Urinary bladder (tissue), 4 donors: Measurements from ENCODE around the gene CMKLR1. TPM values are rescaled to one million over a fixed set of nuclear protein-coding genes. Genes with fewer than 3 reads are reported as not detected.

Source experiments
- DNase-seq: peaks from one replicate; pipeline ENCODE4 v3.0.0-alpha.2; 2015; ENCODE audit errors: extremely low spot score
- H3K27ac ChIP-seq: one replicate; pipeline ENCODE4 v1.5.1; 2013; ENCODE audit warnings: low read depth, mild to moderate bottlenecking, moderate library complexity
- H3K36me3 ChIP-seq: one replicate; pipeline ENCODE4 v1.6.1; 2013; ENCODE audit warnings: mild to moderate bottlenecking, moderate library complexity; ENCODE audit not compliant: insufficient read depth
- H3K4me1 ChIP-seq: one replicate; pipeline ENCODE4 v1.6.1; 2013; ENCODE audit warnings: mild to moderate bottlenecking, moderate library complexity; ENCODE audit not compliant: insufficient read depth
- H3K4me3 ChIP-seq: one replicate; pipeline ENCODE4 v1.5.1; 2013; ENCODE audit warnings: low read depth, low read length
- WGBS: extraction: QIAGEN DNeasy Blood & Tissue Kit; methylation state at CpG from one replicate; pipeline ENCODE4 v1.1.7; 2013; 5-methylcytosine and 5-hydroxymethylcytosine counted together
- polyA plus RNA-seq: library from polyadenylated mRNA; stranded (reverse); fragments of 200-250 nt; gene quantifications from one replicate; pipeline ENCODE4 v1.2.3, GENCODE V29; 2013
- total RNA-seq: library from RNA; depleted of rRNA; stranded (reverse); fragments of >200 nt; gene quantifications from one replicate; pipeline ENCODE4 v1.2.3, GENCODE V29; 2014
- donor health status: healthy with polysubstance abuse.
- donor health status: healthy.

Gene CMKLR1
- total and polyA plus RNA-seq, 2 donors = 6.4 to 17.6 TPM

DNA sequence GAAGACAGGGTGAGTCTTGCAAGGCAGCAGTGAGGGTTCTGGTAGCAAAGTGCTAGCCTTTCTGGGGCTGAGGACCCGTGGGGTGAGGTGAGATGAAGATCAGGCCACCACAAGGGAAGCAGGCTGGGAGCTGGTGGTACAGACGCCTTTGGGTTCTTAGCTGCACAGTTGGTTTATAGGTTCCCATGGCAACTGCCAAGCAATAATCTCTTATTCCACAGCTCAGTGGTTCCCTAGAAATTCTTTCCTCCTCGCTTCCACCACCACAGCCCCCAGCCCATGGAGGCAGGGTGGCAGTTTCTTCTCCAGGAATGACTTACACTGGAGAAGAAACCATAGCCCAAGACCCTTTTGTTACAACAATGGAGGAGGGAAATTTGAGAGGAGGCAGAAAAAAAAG is 82.1 kb downstream of the CMKLR1 start:
- Histone ChIP-seq H3K27ac (no peak overlapping the region), H3K4me1 (no peaks in the 10 kb centered on the region), H3K36me3 (no peaks in the 10 kb centered on the region), H3K4me3 (no peak overlapping the region)
- 28% methylated on average over 3 of the region's 3 CpGs for WGBS
- DNase-seq = no peak

DNA sequence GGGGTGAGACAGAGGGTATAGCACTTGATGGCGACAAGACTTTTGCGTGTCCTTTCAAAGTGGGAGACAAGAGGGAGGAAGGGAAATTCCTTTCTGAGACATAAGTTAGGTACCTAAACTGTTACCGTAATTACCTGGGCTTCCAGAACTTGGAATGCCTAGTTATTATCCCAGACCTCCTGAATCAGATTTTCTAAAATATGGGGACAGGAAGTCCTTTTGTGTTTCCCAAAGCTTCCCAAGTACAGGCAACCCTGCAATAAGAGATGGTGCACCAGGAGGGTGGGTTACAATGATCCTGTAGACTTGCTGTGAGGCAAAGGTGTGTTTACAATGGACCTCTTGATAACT is 83.9 kb downstream of the CMKLR1 start:
- Histone ChIP-seq H3K4me3 (no peak overlapping the region), H3K4me1 (no peaks in the 10 kb centered on the region), H3K27ac (no peak overlapping the region), H3K36me3 (no peaks in the 10 kb centered on the region)
- 75% methylated on average over 3 of the region's 3 CpGs for WGBS
- no peak for DNase-seq

DNA sequence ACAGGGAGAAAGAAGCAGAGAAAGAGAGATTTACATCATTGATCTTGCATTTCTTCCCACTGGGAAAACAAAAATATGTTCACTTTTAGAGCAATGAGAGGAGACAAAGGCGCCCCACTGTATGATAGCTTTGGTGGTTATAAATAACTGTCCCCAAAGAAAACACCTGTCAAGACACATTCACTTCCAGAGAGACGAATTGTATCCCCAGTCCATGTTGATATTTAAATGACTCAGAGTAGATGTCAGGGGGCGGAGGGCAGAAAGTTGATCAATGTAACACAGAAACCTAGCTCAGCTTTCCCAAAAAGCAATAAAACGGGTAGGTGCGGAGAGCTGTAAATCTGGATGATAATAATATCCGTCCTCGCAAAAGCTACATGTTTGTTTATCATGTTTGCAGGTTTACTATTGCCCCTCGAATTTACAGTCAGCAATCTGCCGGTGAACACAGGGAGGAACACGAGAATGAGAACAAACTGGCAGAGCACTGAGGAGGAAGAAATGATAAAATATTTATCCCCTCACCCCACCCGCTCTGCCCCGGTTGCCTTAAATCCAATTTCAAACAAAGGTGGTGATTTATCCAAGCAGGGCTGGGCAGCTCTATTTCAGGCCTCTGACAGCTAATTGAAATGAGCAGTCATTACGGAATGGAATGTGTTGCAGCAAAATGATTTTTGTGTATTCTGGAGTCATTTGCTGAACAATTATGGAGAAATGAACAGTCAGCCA is 84.4 kb downstream of the CMKLR1 start:
- WGBS = 34% methylated on average over 13 of the region's 13 CpGs
- no peaks in the 10 kb centered on the region for H3K36me3 ChIP-seq
- no peak overlapping the region for H3K27ac ChIP-seq
- DNase-seq = no peak
- H3K4me3 ChIP-seq = no peak overlapping the region
- H3K4me1 ChIP-seq = no peaks in the 10 kb centered on the region

DNA sequence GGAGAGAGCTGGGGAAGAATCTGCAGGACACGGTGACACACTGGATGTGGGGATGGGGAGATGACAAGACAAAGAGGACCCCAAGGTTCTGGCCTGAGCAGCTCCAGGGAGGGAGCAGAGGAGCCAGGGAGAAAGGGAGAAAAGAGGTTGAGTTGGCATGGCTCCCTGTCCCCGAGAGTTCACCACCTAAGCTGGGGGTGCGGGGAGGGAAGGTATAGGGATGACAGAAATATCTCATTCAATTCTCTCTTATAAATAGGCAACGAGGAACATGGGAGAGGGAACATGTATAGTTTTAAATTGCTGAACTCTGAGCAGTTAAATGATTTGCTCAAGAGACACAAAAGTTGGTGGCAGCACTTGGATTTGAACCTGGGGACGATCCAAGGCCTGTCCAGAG is 85.1 kb downstream of the CMKLR1 start:
- H3K36me3 ChIP-seq = no peaks in the 10 kb centered on the region
- H3K27ac ChIP-seq = no peak overlapping the region
- DNase-seq = no peak
- H3K4me1 ChIP-seq = no peaks in the 10 kb centered on the region
- H3K4me3 ChIP-seq = no peak overlapping the region
- WGBS = 54% methylated on average over 5 of the region's 5 CpGs

DNA sequence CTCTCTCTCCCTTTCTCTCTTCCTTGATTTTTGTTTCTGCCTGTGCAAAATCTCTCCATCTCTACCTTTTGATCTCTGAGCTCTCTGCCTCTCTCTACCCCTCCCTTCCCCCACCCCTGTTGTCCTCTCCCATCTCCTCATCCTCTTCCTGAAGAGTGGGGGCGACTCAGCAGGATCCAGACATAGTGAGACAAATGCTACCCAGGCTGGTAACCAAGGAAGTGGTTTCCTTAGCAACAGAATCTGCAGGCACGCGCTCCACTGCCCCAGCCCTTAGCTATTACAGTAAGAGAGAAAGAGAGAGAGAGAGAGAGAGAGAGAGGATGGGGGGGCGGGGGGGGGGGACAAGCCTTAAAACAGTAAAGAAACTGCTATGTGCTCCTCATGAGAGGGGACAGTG is 85.6 kb downstream of the CMKLR1 start:
- H3K4me1 ChIP-seq = no peaks in the 10 kb centered on the region
- WGBS = 4% methylated on average over 3 of the region's 4 CpGs
- no peak for DNase-seq
- no peaks in the 10 kb centered on the region for H3K36me3 ChIP-seq
- no peak overlapping the region for H3K27ac ChIP-seq
- no peak overlapping the region for H3K4me3 ChIP-seq

DNA sequence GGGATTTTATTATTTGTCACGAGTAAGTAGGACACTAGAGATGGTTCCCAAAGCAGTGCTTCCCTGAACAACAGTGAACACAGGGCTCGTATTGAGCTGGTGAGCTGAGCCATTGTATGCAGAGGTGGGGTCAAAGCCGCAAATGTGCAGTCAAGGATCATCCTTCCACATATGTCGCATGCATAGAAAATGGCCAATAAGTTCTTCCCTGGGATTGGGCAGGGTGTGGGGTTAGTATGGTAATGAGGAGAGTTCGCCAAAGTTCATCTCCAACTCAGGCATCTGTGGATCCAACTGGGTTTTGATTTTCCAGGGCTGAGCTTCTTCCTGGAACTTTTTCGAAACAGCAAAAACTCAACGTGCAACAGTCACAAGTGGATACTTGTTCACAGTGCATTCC is 86.6 kb downstream of the CMKLR1 start:
- DNase-seq = no peak
- H3K36me3 ChIP-seq = no peaks in the 10 kb centered on the region
- H3K4me1 ChIP-seq = no peaks in the 10 kb centered on the region
- 77% methylated on average over 7 of the region's 7 CpGs for WGBS
- no peak overlapping the region for H3K4me3 ChIP-seq
- no peak overlapping the region for H3K27ac ChIP-seq

DNA sequence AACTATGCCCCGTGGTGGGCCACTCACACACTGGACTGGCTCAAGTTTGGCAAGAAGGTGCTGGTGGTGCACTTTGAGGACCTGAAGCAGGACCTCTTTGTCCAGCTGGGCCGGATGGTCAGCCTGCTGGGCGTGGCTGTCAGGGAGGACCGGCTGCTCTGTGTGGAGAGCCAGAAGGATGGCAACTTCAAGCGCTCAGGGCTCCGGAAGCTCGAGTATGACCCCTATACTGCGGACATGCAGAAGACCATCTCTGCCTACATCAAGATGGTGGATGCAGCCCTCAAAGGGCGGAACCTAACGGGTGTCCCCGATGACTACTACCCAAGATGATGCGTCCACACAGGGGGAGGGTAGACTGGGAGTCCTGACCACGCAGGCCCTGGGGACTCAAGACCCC is 91.1 kb downstream of the CMKLR1 start:
- DNase-seq = no peak
- Histone ChIP-seq H3K36me3 (no peaks in the 10 kb centered on the region), H3K4me3 (no peak overlapping the region), H3K4me1 (no peaks in the 10 kb centered on the region), H3K27ac (no peak overlapping the region)
- 86% methylated on average over 13 of the region's 13 CpGs for WGBS

DNA sequence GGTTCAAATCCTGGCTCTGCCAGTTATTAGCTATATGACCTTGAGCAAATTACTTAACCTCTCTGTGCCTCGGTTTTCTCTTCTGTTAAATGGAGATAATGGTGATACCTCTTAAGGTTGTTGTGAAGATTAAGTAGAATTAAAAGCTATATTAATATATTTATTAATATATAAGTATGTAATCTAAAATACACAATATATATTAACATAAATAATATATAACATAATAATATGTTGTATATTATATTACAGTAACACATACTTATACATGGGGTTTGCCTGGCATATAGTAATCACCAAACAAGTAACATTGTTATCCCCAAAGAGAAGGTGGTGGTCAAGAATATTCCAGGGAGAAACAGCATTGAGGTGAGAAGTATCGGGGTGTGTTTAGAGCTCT is 92.0 kb downstream of the CMKLR1 start:
- Histone ChIP-seq H3K4me3 (no peak overlapping the region), H3K36me3 (no peaks in the 10 kb centered on the region)
- WGBS = 79% methylated on average over 2 of the region's 2 CpGs

DNA sequence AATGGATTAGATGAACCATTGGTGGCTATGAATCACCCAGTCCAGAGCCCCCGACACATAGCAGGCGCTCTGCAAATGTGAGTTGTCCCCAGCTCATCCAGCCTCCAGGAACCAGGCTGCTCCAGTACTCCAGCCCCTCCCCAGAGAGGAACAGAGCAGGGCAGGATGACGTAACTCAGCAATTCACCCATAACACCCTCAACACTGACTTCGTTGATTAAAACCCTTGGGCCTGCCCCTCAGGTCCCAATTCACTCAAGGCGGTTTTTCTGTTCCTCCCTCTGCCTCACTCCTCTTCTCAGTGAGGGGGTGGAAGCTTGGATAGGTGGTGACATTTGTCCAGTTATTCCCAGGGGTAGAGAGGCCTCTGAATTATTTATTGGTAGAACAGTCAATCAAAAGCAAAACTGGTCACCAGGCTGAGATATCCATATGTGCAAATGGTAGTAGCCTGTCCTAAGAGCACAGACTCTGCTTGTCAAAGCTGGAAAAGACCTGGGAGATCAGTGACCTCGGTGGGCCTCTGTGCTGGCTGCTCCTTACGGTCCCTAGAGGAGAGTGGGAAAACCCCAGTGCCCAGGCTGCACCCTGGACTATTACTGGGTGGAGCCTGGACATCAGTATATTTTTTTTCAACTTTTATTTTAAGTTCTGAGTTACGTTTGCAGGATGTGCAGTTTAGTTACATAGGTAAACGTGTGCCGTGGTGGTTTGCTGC is 97.0 kb downstream of the CMKLR1 start:
- H3K36me3 ChIP-seq = no peaks in the 10 kb centered on the region
- 62% methylated on average over 10 of the region's 10 CpGs for WGBS
- no peaks in the 10 kb centered on the region for H3K4me1 ChIP-seq
- no peak overlapping the region for H3K4me3 ChIP-seq
- no peak overlapping the region for H3K27ac ChIP-seq
- DNase-seq = no peak

More for the DNA sequence above, 92.0 kb downstream of the CMKLR1 start:
- Histone ChIP-seq H3K27ac (no peak overlapping the region), H3K4me1 (no peaks in the 10 kb centered on the region)
- no peak for DNase-seq

DNA sequence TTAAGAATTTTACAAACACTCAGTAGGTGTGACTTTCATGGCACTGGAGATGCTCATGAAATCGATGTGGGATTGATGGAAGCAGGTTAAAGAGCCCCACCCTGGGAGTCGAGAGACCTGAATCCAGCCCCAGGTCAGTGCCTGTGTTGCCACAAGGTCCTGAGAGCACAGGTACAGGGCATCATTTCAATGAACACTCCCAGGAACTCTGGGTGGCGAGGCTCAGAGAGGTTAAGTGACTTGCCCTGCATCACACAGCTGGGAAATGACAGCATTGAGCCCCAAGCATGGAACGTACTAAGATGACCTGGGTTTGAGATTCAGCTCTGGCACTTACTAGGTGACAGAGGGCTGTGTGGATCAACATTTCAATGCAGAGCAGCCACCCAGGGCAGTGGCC is 98.2 kb downstream of the CMKLR1 start:
- Histone ChIP-seq H3K4me3 (no peak overlapping the region), H3K27ac (no peak overlapping the region), H3K36me3 (no peaks in the 10 kb centered on the region), H3K4me1 (no peaks in the 10 kb centered on the region)
- no peak for DNase-seq
- WGBS = 85% methylated on average over 4 of the region's 4 CpGs

DNA sequence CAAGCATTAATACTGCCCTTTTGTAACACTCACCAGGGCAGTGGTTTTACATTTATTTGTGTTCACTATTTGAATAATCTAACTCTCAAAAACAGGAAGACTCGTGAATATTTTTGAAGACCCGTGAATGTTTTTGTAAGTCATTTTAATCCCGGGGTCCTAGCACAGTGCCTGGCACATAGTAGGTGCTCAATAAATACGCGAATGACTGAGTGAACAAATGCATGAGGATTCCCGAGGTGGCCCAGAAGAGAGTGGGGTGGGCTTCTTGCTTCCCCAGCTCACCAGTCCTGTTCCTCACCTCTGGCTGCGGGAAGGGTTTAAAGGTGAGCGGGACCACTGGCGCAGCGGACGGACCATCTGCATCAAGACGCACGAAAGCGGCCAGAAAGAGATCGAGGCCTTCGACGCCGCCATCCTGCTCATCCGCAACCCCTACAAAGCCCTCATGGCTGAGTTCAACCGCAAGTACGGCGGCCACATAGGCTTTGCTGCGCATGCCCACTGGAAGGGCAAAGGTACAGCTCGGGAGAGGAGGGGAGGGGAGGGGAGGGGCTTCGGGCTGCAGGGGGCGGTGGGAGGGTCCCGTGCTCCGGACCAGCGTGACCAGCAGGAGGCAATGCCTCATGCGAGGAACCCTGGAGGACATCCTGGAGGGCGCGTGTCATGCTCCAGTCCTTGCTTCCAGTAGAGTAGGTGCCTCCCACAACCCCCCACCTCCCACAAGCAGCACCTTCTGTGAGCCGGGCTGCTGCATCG is 98.9 kb downstream of the CMKLR1 start:
- no peaks in the 10 kb centered on the region for H3K4me1 ChIP-seq
- H3K4me3 ChIP-seq = no peak overlapping the region
- WGBS = 56% methylated on average over 34 of the region's 34 CpGs
- DNase-seq = no peak
- no peaks in the 10 kb centered on the region for H3K36me3 ChIP-seq
- no peak overlapping the region for H3K27ac ChIP-seq

DNA sequence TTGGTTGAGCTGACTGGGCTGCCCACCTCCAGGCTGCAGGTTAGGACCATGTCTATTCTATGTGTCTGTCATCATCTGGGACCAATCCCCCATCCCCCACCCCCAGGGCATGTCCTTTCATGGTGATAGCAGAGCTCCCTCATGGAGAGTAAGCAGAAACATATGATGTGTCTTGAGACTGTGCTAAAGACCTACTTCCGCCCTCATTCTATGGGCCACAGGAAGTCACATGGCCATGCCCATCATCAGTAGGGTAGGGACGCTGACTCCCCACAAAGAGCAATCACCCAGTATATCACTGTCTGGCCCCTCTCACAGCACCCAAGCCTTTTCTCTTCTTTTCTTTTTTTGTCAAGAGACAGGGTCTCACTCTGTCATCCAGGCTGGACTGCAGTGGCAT is 99.7 kb downstream of the CMKLR1 start:
- whole genome bisulfite sequencing = 83% methylated on average over 2 of the region's 2 CpGs
- H3K36me3 ChIP-seq = no peaks in the 10 kb centered on the region
- H3K4me3 ChIP-seq = no peak overlapping the region
- H3K4me1 ChIP-seq = no peaks in the 10 kb centered on the region
- no peak overlapping the region for H3K27ac ChIP-seq
- DNase-seq = no peak

DNA sequence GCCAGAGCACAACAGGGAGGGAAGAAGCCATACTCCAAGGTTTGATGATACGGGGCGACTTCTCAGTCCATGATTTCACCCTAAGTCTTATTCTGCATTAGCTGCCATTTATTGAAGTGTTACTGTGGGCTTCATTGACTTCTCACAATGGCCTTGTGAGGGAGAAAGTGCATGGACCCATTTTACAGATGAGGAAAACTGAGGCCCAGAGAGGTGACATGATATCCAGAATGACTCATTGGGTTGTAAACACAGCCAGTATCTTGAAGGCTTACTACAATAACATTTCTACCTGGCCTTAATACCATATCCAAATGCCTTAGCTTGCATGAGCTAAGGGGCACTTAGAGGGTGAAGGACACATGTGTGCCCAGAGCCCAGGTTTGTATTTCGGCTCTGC is 100.6 kb downstream of the CMKLR1 start:
- Histone ChIP-seq H3K4me1 (no peaks in the 10 kb centered on the region), H3K4me3 (no peak overlapping the region), H3K27ac (no peak overlapping the region), H3K36me3 (no peaks in the 10 kb centered on the region)
- WGBS = 97% methylated on average over 3 of the region's 3 CpGs
- DNase-seq = no peak
